ENCODE measurements around the gene COA1.
A peak's percentile ranks its signal among the peaks of the same experiment; 100 is the strongest.
"Not testable (repeated sequence)": the region's sequence is repeated elsewhere in the genome, so short reads cannot be mapped to it uniquely, and the experiment has no call there.

COA1 gene

GRCh38 chr7:43625453-43625852 is 103.9 kb downstream of the COA1 start:
- no peak for DNase-seq

DNA sequence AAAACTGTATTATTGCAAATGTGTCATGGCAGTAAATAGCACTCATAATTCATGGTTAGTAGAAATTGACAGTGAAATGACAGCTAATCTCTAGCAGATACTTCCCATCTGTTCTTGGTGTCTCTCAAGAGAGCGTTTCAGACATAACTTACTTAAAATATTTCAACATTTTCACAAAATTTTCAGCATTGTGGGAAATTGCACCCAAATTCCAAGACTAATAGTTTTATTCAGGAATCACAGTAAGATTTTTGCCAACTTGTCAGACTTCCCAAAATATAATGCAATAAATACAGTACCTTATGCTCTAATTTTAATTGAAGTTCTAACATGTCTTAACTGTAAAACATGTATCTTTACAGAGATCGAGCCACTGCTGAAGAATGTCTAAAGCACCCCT is 105.2 kb downstream of the COA1 start:
- no peak for DNase-seq

GRCh38 chr7:43621729-43622448 is 107.4 kb downstream of the COA1 start:
- DNase-seq = no peak

- no peak for DNase-seq
Observed at GRCh38 chr7:43619213-43620012, 109.9 kb downstream of the COA1 start.

- no peak for DNase-seq
Observed at GRCh38 chr7:43618073-43618472, 111.2 kb downstream of the COA1 start.

DNA sequence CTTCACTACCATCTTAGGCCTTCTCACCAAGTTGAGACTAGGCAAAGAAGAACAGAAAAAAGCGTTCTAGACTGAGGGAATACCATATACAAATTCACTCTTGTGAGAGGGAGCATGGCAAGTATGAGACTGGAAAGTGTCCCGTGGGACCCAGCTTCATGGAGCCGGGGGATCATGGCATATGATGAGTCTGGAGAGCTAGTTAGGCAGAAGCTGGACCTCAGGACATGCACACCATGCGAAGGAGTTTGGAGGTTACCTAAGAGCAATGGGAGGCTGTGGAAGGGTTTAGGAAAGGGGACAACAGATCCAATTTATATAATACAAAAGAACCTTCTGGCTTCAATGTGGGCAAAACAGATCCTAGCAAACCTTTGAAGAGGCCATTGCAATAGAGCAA is 112.3 kb downstream of the COA1 start:
- DNase-seq = no peak

- DNase-seq = no peak
Observed at GRCh38 chr7:43615558-43616145, 113.7 kb downstream of the COA1 start.

- DNase-seq = no peak
Observed at GRCh38 chr7:43612599-43613589, 116.4 kb downstream of the COA1 start.

- DNase-seq = no peak
Observed at GRCh38 chr7:43612128-43612527, 117.2 kb downstream of the COA1 start.

- no peak for DNase-seq
Observed at GRCh38 chr7:43609097-43609496, 120.2 kb downstream of the COA1 start.

DNA sequence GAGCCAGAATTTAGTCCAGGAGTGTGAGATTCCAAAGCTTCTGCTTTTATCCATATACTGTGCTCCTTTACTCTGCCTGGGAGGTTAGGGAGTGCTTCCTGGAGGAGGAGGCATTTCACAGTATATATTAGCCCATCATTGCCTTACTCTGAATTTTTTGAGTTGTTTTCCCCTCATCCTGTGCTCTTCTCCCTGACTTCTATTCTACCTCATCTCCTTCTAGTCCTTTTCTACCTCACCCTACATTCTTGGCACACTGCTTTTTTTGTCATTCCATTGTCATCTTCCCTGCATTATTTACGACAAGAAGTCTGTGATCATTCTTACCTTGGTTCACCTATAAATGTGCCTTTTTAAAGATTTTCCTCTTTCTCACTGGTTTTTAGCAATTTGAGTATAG is 125.1 kb downstream of the COA1 start:
- no peak for DNase-seq

DNA sequence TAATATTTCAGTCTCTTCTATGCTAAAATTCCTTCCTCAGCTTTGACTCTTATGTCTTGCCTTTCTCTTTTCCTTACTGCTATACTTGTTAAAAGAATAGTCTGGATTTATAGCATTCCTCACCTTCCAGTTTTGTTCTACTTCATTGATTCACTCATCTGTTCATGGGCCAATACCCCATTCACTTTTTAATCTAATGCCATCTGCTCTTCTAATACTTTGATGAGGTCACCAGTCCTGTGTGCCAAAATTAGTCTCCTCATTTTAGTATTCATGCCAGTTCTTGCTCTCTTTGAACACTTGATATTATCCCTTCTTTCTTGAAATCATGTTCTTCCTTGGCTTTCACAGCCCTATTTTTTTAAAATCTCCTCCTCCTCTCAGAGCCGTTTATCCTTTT is 127.1 kb downstream of the COA1 start:
- DNase-seq = no peak

- DNase-seq = no peak
Observed at GRCh38 chr7:43600056-43600455, 129.3 kb downstream of the COA1 start.

GRCh38 chr7:43596426-43596825 is 132.9 kb downstream of the COA1 start:
- not testable (repeated sequence) for DNase-seq

DNA sequence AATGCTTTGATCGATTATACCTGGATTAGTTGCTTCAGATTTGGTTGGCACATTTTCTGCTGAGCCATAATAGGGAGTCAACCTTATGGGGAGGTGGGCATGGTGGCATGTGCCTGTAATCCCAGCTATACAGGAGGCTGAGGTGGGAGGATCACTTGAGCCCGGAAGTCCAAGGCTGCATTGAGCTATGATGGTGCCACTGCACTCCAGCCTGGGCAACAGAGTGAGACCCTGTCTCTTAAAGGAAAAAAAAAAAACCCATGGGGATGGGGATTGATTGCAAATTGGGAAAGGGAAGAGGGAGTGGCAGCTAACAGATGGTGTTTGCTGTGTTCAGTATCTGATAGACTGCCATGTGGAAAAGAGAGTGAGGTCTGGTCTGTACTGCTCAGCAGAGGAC is 135.3 kb downstream of the COA1 start:
- DNase-seq = no peak

DNA sequence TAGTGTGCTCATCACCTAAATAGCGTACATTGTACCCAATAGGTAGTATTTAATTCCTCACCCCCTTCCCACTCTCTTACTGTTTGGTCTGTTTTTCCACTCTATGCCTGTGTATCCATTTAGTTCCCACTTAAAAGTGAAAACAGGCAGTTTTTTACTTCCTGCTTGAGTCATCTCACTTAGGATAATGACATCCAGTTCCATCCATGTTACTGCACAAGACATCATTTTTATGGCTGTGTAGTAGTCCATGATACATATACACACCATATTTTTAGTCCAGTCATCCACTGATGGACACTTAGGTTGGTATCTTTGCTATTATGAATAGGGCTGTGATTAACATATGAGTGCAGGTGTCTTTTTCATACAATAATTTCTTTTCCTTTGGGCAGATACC is 136.3 kb downstream of the COA1 start:
- no peak for DNase-seq

DNA sequence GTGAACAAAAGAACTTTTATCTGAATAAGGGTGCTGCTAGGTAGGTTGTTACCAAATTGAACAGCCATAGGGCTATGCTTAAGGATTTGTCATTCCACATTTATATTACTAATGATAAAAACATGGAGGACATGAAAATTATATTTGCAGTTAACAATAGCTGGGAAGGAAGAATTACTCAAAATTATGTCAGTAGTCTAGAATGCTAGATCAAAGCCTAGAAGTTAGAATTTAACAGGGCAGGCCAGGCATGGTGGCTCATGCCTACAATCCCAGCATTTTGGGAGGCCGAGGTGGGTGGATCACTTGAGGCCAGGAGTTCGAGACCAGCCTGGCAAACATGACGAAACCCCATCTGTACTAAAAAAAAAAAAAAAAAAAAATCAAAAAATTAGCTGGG is 137.0 kb downstream of the COA1 start:
- DNase-seq = no peak

GRCh38 chr7:43591558-43592180 is 137.7 kb downstream of the COA1 start:
- DNase-seq = no peak

DNA sequence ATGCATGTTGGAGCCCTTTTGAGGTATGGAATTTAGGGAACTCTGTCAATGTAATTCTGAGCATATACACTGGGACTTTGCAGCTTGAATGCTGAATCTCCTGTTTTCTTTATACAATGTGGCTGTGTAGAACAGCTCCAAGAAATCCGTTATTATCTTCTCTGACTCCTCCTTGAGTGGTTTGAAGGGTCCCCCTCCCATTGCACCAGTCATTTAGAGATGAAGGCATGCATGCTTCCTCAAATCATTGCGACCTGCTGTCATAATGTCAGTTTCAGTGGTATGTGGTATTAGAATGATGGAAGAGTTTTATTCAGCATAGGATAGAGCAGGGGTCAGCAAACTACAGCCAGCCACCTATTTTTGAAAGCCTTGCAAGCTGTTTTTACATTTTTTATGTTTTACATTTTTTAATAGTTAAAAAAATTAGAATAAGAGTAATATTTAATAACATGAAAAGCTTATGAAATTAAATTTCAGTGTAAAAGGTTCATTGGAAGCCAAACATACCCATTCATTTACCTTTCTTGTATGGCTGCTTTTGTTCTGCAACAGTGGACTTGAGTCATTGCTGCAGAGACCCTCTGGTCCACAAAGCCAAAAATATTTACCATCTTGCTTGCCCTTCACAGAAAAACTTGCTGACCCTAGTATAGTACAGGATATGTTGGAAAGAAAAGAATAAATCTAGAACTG is 138.3 kb downstream of the COA1 start:
- no peak for DNase-seq

DNA sequence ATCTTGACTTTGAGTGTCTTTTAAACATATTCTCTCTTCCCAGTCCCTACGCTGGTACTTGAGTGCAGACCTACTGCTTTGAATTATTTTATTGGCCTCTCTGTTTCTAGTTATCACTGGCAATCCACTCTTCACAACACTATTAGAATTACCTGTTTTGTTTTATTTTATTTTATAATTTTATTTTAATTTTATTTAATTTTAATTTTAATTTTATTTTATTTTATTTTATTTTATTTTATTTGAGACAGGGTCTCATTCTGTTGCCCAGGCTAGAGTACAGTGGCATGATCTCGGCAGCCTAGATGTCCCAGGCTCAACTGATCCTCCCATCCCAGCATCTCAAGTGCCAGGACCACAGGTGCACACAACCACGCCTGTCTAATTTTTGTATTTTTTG is 139.6 kb downstream of the COA1 start:
- peak; percentile 57 for DNase-seq

Data from NCI-H187 treated with DMSO at 0.1 percent for 48 hours (cell line).